K562 (cell line): ENCODE results near the gene MAEL. TPM values are rescaled to one million over a fixed set of nuclear protein-coding genes. Genes with fewer than 3 reads are reported as not detected.

Source experiments
- ATAC-seq: fragments of 200-7000 bp; cut with Tn5 transposase; 3 replicates; pipeline ENCODE4 v1.9.1; 2020; ENCODE audit warnings: moderate library complexity
- BruUV-seq: library from RNA; stranded (reverse); fragments of 400-500 nt; replicated peaks from 2 replicates; lab custom pipeline; 2021; lab: Mats Ljungman, UMichigan
- CTCF ChIA-PET: fragments of 300-600 bp; formaldehyde crosslinking; extraction: SDS; loops from one replicate; lab custom pipeline; 2021; ENCODE audit warnings: low intra/inter-chr PET ratio; lab: Yijun Ruan, JAX
- POLR2A ChIA-PET: fragments of 300-600, 350-650 bp; sonication (Branson Sonifier 250); formaldehyde crosslinking; extraction: SDS; loops from one replicate; lab custom pipeline; 2021; ENCODE audit warnings: antibody characterized with exemption, inconsistent platforms; lab: Yijun Ruan, JAX
- DNase-seq, 4 experiments: peaks; one replicate each; pipeline versions ENCODE4 v3.0.0 to v3.0.0-alpha.2; 2011 to 2018; ENCODE audit warnings: low spot score in 3 of 4, mixed read lengths in 3 of 4; ENCODE audit errors: extremely low read depth in 1 of 4
- FAIRE-seq: peaks from 2 replicates; lab custom pipeline; 2011; peaks lifted over from hg19 to GRCh38; lab: Jason Lieb, UNC
- H2AFZ ChIP-seq: 2 replicates; pipeline ENCODE4 v1.6.0; 2011; ENCODE audit warnings: low read depth, low read length, control low read depth, inconsistent platforms
- H3K27ac ChIP-seq: fragments of 200-600 bp; 3 replicates; pipeline ENCODE4 v1.8.0; 2011; ENCODE audit warnings: low read depth, mild to moderate bottlenecking, control low read depth, inconsistent platforms, low read length, moderate library complexity, mixed read lengths; ENCODE audit errors: extremely low read depth
- H3K27me3 ChIP-seq, 2 experiments: fragments of 300-600 bp in 1 of 2; 2 replicates in 1 of 2; 3 replicates in 1 of 2; pipeline versions ENCODE4 v1.6.0 to v1.8.0; 2011; ENCODE audit warnings: inconsistent platforms in 2 of 2, low read length in 2 of 2, mild to moderate bottlenecking in 1 of 2, mixed read lengths in 1 of 2, moderate library complexity in 1 of 2; ENCODE audit not compliant: control insufficient read depth in 2 of 2, insufficient read depth in 2 of 2
- H3K36me3 ChIP-seq: fragments of 300-600 bp; 3 replicates; pipeline ENCODE4 v1.8.0; 2011; ENCODE audit warnings: mild to moderate bottlenecking, low read length, inconsistent platforms; ENCODE audit not compliant: control insufficient read depth, insufficient read depth
- H3K4me1 ChIP-seq, 2 experiments: fragments of 200-600 bp in 1 of 2; replicated peaks in 1 of 2; 2 replicates in 1 of 2; 3 replicates in 1 of 2; pipeline versions ENCODE4 v1.5.1 to v1.8.0; 2011; ENCODE audit warnings: inconsistent platforms in 2 of 2, low read length in 2 of 2, mild to moderate bottlenecking in 1 of 2, mixed read lengths in 1 of 2, moderate library complexity in 1 of 2; ENCODE audit not compliant: control insufficient read depth in 2 of 2, insufficient read depth in 2 of 2
- H3K4me2 ChIP-seq: 2 replicates; pipeline ENCODE4 v1.6.1; 2011; ENCODE audit warnings: low read length, control low read depth, inconsistent platforms, mixed read lengths; ENCODE audit not compliant: insufficient read depth
- H3K4me3 ChIP-seq: fragments of 200-600 bp; sonication (generic), shearing (Covaris generic); 2 replicates; pipeline ENCODE4 v1.5.1; 2016; ENCODE audit warnings: control low read depth, inconsistent platforms
- H3K79me2 ChIP-seq: fragments of 200-600 bp; 3 replicates; pipeline ENCODE4 v1.8.0; 2011; ENCODE audit warnings: low read length, inconsistent platforms; ENCODE audit not compliant: control insufficient read depth, insufficient read depth
- H3K9ac ChIP-seq, 2 experiments: 2 replicates each; pipeline versions ENCODE4 v1.6.0 to v1.6.1; 2011; ENCODE audit warnings: low read depth in 2 of 2, low read length in 2 of 2, control low read depth in 1 of 2, inconsistent platforms in 1 of 2, mild to moderate bottlenecking in 1 of 2, mixed read lengths in 1 of 2; ENCODE audit not compliant: insufficient read depth in 1 of 2
- H3K9me1 ChIP-seq: one replicate; pipeline ENCODE4 v1.6.0; 2011; ENCODE audit warnings: inconsistent platforms, mild to moderate bottlenecking, low read length, moderate library complexity; ENCODE audit not compliant: control insufficient read depth, insufficient read depth
- H3K9me3 ChIP-seq: replicated peaks from 2 replicates; pipeline ENCODE4 v1.5.1; 2011; ENCODE audit warnings: low read depth, low read length, inconsistent platforms; ENCODE audit not compliant: control insufficient read depth, insufficient read depth
- H4K20me1 ChIP-seq: replicated peaks from 2 replicates; pipeline ENCODE4 v1.6.1; 2011; ENCODE audit warnings: low read length, inconsistent platforms, mixed read lengths; ENCODE audit not compliant: control insufficient read depth, insufficient read depth
- CBX1 ChIP-seq: sonication (generic); IDR thresholded peaks from 2 replicates; pipeline ENCODE4 v1.6.1; 2016; ENCODE audit warnings: antibody characterized with exemption, low read depth, mild to moderate bottlenecking
- HDAC8 ChIP-seq: fragments of 450-650 bp; IDR thresholded peaks from 2 replicates; pipeline ENCODE4 v1.6.1; 2016; ENCODE audit warnings: mild to moderate bottlenecking, missing genetic modification characterization, moderate library complexity, missing compliant biosample characterization
- HMGXB4 ChIP-seq: sonication (generic); formaldehyde crosslinking; IDR thresholded peaks from 2 replicates; pipeline ENCODE4 v1.8.1; 2023; ENCODE audit warnings: mild to moderate bottlenecking, missing genetic modification reagents
- NCOA6 ChIP-seq: fragments of 450-650 bp; IDR thresholded peaks from 2 replicates; pipeline ENCODE4 v1.6.1; 2017; ENCODE audit warnings: mild to moderate bottlenecking
- POLR2AphosphoS5 ChIP-seq: IDR thresholded peaks from 2 replicates; pipeline ENCODE4 v1.6.1; 2011; ENCODE audit warnings: mild to moderate bottlenecking, low read depth, low read length, moderate library complexity; ENCODE audit not compliant: control insufficient read depth, insufficient read depth
- RB1 ChIP-seq: fragments of 450-650 bp; IDR thresholded peaks from 2 replicates; pipeline ENCODE4 v1.6.1; 2017; ENCODE audit warnings: low read depth, mild to moderate bottlenecking
- WGBS: fragments of 100-300 bp; shearing (Covaris generic); methylation state at CpG from one replicate; pipeline ENCODE4 v1.1.6; 2016; ENCODE audit warnings: low coverage, mixed read lengths; ENCODE audit not compliant: insufficient coverage; ENCODE audit errors: missing lambda C conversion rate; 5-methylcytosine and 5-hydroxymethylcytosine counted together
- in situ Hi-C: fragments of 300-500 bp; cut with MboI; formaldehyde crosslinking; loops from 4 replicates; pipeline ENCODE4 v1.15.0; 2018; ENCODE audit warnings: inconsistent platforms, mixed read lengths
- intact Hi-C: fragments of 100-400 bp; cut with micrococcal nuclease; formaldehyde crosslinking; loops from 2 replicates; pipeline ENCODE4 v1.14.2; 2022
- polyA plus RNA-seq, 8 experiments: library from polyadenylated mRNA; depleted of rRNA in 4 of 8; stranded (reverse) in 5 of 8; unstranded in 3 of 8; fragments of >200 nt; fragmentation: Nextera tagmentation in 2 of 8; fragmentation: Illumina TruSeq in 1 of 8; extraction: Ambion mirVana in 2 of 8; extraction: Trizol in 1 of 8; gene quantifications; 2 replicates each; pipeline versions ENCODE4 v1.2.1 to v1.2.3, GENCODE V29; 2011 to 2014; ENCODE audit warnings: inconsistent platforms in 1 of 8, missing spikeins in 1 of 8
- total RNA-seq, 7 experiments: library from RNA; depleted of rRNA in 6 of 7; stranded (reverse); fragments of >200 nt in 6 of 7; fragmentation: Illumina TruSeq in 2 of 7; extraction: Trizol in 2 of 7; gene quantifications; 2 replicates each; pipeline versions ENCODE4 v1.2.1 to v1.2.3, GENCODE V29; 2011 to 2021; ENCODE audit warnings: low replicate concordance in 1 of 7

MAEL gene
- total and polyA plus RNA-seq, 9 of the 15 experiments (the other 6 are each of a cell fraction or from before 2014, with no cell fraction given) = 0.11 to 1.9 (median 0.75) TPM

- Histone ChIP-seq H2AFZ (no peak overlapping the region), H3K9me3 (no peaks in the 10 kb centered on the region), H4K20me1 (peaks cover 6% of the 10 kb centered on the region; the same call in 1 of the 2 replicates), H3K79me2 (no peaks in the 10 kb centered on the region), H3K4me1 (peaks cover 3 to 13% of the 10 kb centered on the region in 2 experiments; a peak in 3 of 5 replicates), H3K27ac (no peak overlapping the region), H3K9ac (no peak overlapping the region), H3K4me3 (no peak overlapping the region), H3K27me3 (peaks cover 40 to 48% of the 10 kb centered on the region in 2 experiments)
- POLR2A ChIA-PET = interaction anchor here (0.7 kb wide), 1 partner anchor 20 kb away, joined by 3 read pairs; no protein-coding TSS in a partner anchor
- no peak for DNase-seq
- TF ChIP-seq HDAC8 (tag) = no peak
- no peak for TF ChIP-seq HMGXB4 (CRISPR knock-in tag)
- no peak for TF ChIP-seq RB1
- no peak for TF ChIP-seq CBX1
- TF ChIP-seq NCOA6 = no peak
- no peak for TF ChIP-seq POLR2AphosphoS5
- TF ChIP-seq, all 486 proteins: peak for 0
- Histone ChIP-seq H3K36me3 (no peaks in the 10 kb centered on the region), H3K9me1 (no peaks in the 10 kb centered on the region), H3K4me2 (no peak overlapping the region)
- intact Hi-C loops (no loop called here), in situ Hi-C loops (no loop called here)
- CTCF ChIA-PET = no interaction called here
- BruUV-seq = no TSS peak
- 0% methylated on average over 3 of the region's 3 CpGs for WGBS
- ATAC-seq (no peak), FAIRE-seq (no peak)
Observed at GRCh38 chr1:166972193-166972592, 16.9 kb upstream of the MAEL start.
